RPMI7951 (cell line): Measurements from ENCODE around the gene SPIRE1. TPM values are rescaled to one million over a fixed set of nuclear protein-coding genes. Genes with fewer than 3 reads are reported as not detected.

Experiments used
- DNase-seq: peaks from one replicate; pipeline ENCODE4 v3.0.0-alpha.2; 2012; ENCODE audit warnings: low read depth
- total RNA-seq: library from RNA; depleted of rRNA; stranded (reverse); fragments of >200 nt; shearing (Covaris generic); gene quantifications from 2 replicates; pipeline ENCODE4 v1.2.3, GENCODE V29; 2014

SPIRE1 gene
- total RNA-seq, 1 experiment from 2014 or later: 15.7 TPM

DNA sequence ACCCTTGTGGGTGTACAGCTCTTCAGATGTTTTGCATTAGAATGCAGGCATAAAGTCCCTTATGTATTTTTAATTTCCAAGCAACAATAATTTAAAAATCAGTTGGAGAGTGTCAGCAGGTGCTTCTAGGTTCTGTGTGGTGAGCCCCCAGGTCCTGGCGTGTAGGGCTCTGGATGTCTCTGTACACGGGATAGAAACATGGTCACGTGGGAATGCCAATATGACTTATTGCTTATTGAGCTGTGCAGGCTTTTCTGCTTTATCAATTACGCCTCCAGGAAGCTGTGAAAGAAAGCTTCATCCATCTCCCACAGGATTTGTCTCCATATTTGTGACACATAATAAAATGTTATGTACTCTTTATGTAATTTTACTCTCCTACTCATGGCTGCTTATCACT lies 212.4 kb downstream of the SPIRE1 start:
- DNase-seq: no peak

DNA sequence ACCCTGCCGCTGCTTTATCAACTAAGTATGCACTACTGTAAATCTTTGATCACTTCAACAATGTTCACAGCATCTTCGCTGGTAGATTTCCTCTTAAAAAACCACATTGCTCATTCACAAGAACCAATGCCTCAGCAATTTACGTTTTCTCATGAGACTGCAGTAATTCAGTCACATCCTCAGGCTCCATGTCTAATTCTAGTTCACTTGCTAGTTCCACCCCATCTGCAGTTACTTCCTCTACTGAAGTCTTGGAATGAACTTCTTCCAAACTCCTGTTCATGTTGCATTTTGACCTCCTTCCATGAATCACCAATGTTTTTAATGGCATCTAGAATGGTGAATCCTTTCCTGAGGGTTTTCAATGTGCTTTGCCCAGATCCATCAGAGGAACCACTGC lies 214.4 kb downstream of the SPIRE1 start:
- no peak for DNase-seq

DNA sequence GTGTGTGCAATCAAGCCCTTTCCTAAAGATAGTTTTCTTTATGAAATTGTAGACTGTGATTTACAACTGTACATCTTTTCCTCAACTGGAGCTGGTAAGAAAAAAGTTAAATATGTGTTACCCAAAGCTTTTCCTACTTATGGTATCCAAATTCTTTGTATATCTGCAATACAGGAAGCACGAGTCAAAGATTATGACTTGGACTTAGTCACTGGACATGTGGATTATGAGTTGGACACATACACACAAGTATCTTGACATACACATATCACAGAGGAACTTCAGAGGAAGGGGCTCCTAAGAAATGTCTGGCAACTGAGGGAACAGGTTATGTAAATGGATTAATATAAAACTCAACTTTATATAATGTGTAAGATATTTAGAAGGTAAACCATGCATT lies 215.0 kb downstream of the SPIRE1 start:
- DNase-seq: no peak

DNA sequence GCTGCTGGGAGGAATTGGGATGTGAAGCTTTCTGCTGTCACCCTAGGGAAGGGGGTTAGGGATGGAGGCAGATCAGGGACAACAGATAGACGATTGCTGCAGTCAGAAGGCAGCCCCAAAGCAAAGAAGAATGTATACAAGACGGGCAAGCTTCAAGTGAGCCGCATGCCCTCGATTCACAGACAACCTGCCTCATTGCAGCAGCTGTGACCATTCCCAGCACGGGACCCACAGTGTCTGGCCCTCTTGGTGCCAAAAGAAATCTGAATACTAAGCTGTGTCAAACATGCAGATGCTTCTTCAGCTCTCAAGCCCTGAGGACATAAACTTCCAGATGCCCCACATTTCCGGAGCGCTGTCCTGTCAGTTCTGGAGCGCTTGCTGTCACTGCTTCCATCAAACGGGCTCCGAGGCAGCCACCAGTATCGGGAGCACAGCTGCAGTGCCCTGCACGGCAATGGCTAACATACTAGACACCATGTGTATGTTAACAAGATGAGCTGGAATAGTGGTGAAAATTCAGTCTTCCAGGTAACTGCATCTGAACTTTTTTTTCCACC lies 216.4 kb downstream of the SPIRE1 start:
- peak; percentile 54 for DNase-seq

DNA sequence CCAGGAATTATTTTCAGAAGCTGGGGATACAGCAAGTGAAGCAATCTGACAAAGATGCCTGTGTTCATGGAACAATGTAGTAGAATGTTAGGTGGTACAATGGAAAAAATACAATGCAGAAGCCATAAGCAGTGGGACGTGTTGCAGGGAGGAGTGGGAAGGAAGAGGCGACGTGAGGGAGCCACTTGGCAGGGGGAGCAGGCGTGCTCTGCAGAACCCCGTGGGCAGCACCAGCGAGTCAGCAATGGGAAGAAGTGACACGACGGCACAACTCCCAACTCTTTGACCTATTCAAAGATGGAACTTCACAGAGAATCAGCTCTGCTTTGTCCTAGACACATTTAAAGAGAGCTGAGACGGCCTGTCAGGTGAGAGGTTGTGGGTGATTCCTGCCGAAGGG lies 219.7 kb downstream of the SPIRE1 start:
- DNase-seq: no peak

DNA sequence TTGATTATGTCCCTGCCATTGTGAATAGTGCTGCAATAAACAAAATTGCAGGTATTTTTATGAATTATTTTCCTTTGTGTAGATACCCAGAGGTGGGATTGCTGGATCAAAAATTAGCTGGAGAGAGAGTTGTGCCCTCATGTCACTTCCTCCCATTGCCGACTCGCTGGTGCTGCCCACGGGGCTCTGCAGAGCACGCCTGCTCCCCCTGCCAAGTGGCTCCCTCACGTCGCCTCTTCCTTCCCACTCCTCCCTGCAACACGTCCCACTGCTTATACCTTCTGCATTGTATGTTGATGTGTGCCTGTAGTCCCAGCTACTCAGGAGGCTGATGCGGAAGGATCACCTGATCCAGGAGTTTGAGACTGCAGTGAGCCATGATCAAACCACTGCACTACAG lies 222.0 kb downstream of the SPIRE1 start:
- DNase-seq: no peak

DNA sequence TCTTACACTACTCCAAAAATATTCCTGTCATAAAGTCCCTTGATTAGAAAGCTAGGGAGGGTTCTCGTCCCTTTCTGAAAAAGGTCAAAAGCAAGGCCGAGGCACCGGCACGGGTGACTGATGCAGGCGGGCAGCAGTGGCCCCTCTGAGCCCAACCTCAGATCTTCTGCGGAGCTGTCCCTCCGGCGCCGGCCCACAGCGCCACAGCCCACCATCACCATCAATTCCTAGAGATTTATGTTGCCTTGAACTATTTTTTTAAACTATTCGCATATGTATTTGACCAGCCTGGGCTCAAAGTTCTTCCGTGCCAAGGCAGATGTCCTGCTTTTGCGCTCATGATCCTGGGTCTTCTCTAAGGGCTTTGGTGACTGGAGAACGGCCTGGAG lies 223.4 kb downstream of the SPIRE1 start:
- DNase-seq: no peak

DNA sequence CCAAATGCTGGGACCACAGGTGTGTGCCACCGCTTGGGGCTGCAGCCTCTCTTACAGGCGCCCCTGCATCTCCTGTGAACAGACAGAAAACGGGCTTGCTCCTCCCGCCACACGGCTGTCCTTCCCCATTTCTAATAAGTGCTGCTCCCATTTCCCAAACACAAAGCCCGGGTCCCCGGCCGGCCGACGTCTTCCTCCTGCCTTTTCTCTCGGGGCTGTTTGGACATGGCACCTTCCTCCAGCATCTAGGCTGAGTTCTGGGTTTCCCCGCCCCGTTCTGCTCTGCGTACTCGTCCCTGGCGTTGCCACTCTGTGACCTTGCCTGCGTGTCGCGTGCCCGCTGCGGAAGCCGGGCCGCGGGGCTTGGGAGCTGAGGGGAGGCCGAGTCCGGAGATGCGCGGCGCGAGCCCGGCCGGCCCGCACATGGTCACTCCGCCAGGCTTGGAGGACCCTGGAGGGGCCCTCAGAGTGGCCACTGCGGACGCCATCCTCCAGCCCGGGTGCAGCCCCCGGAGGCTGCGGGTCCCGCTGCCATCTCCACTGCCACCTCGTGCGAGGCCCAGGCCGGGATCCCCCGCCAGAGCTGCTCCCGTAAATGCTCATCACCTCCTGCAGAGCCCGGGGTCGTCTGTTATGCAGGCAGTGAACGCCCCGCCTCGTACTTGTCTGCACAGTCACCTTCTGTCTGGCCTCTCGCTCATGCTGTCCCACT lies 223.9 kb downstream of the SPIRE1 start:
- DNase-seq: no peak

DNA sequence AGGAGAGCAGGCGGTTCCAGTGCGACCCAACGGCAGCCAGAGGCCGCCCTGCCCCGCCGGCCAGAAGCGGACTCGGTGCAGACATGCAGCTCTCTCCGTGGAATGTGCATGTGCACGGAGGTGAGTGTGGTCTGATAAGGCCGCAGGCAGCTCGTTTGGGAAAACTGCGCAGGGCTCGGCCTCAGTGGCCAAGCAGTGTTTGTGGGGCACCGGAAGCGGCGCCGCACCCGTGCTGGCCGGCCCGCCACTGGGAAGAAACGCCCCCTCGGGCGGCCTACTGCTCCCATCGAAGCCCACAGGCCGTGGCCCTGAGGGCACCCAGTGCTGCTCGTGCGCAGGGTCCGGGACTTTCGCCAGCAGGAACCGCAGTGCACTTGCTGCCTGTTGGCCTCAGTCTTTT lies 225.0 kb downstream of the SPIRE1 start:
- no peak for DNase-seq

DNA sequence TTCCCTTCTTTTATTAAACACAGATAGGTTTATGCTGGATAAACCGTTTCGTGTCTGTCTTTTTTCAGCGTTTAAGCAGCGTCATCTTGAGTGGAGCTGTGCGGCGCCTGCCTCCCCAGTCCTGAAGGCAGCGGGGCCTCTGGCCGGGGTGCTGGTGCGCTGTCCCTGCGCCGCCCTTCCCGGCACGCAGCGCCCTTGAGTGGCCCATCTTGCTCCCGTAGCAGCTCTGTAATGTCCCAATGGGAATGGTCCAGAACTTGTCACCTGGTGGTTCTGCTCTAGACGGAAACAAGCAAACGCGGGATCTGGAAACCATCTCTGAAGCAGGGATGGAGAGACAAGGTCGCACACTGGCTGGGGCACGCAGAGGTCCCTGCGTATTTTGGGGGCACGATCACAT lies 225.7 kb downstream of the SPIRE1 start:
- no peak for DNase-seq

DNA sequence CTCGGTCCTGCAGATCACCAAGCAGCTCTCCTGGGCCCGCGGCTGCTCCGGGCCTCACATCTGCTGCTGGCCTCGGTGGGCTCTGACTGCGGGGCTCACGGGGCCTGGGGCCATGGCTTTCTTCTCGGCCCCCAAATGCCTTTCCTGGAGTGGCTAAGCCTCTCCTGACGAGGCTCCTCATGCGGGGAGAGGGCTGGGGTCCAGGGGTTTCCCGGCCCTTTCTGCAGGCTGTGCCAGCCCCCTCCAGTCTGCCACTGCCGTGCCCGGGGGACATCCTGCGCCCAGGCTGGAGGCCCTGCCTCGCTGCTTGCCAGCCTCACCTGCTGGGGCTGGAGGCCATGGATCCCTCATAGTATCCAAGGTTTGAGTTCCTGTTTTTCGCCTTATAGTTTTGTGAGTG lies 226.3 kb downstream of the SPIRE1 start:
- no peak for DNase-seq

DNA sequence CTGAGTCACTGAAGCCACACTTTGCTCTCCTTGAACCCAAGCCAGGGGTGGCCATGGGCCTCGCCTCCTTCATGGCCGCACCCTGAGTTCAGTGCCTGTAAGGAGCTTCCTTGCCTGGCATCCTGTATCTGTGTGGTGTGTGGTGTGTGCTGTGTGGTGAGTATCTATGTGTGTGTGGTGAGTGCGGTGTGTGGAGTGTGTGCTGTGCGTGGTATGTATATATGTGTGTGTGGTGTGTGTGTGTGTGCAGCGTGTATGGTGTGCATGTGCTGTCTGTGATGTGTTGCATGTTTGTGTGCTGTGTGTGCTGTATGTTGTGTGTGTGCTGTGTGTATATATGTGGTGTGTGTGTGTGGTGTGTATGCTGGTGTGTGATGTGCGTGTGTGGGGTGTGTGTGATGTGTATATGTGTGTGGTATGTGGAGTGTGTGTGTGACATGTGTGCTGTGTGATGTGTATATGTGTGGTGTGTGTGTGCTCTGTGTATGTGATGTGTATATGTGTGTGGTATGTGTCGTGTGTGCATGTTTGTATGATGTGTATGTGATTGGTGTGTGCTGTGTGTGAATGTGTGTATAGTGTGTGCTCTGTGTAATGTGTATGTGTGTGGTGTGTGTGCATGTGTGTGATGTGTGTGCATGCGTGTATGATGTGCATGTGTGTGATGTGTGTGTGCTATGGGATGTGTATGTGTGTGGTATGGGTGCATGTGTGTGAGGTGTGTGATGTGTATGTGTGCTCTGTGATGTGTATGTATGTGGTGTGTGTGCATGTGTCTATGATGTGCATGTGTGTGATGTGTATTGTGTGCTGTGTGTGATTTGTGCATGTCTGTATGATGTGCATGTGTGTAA lies 227.5 kb downstream of the SPIRE1 start:
- DNase-seq: no peak

DNA sequence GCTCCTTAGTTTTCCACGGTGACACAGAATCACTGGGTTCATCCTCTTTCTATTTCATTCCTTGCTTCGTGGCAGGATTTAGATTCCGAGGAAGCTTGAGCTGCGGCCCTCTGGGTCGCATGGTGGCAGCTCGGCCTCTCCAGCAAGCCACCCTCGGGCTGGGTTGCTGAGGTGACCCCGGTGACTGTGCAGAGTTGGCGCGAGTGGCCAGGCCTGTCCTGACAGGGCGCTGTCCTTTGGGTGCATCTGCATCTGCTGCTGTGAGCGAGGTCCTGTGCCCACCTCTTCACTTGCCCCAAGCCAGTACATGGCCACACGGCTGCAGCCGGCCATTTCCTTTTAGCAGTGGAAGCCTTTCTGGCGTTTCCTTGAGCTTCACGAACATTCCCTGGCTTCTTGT lies 228.4 kb downstream of the SPIRE1 start:
- no peak for DNase-seq

DNA sequence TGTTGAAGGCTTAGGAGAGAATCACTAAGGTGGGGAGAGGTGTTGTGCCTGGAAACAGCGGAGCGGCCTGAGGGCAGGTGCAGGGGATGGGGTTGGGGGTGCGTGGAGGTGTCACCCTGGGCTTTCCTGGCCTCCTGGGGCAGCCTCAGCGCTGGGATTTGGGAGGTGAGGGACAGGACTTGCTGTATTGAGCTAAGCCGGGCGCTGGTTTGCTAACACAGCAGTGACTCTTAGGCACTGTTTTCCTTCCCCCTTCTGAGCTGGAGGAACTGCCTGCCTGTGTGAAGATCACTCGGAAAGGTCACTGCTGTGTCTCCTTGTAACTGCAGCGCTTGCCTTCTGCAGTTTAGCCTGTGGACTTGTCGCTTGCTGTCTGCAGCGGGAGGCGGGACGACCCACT lies 229.0 kb downstream of the SPIRE1 start:
- no peak for DNase-seq

DNA sequence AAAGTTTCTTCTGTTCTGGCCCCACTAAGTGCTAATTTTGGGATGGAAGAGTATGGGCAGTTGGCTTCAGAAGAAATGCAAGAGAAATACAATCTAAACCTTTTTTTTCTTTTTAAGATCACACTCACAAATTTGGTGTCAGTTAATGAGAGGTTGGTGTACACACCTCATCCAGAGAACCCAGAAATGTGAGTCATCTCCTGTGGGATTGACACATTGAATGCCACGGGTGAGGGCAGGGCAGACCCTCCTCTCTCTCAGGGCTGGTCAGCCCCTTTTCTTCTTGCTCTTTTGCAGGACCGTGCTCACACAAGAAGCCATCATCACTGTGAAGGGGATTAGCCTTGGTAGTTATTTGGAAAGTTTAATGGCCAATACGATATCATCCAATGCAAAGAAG lies 231.0 kb downstream of the SPIRE1 start:
- DNase-seq: no peak

DNA sequence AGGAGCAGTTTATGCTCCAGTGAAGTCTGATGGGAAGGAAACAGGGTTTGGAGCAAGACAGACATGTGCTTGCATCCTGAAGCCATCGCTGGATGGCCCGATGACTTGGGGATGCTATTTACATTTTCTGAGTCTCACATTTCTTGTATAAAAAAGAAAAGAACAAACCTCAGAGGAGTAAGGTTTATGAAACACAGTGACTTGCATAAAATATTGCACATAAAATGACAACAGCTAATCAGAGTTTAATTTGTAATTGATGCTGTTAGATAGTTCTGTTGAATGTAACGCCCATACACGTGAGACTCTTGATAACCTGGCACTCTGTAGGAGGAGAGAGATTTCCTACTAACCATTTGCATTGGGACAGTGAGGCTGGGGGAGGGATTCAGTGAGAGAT lies 233.7 kb downstream of the SPIRE1 start:
- no peak for DNase-seq

DNA sequence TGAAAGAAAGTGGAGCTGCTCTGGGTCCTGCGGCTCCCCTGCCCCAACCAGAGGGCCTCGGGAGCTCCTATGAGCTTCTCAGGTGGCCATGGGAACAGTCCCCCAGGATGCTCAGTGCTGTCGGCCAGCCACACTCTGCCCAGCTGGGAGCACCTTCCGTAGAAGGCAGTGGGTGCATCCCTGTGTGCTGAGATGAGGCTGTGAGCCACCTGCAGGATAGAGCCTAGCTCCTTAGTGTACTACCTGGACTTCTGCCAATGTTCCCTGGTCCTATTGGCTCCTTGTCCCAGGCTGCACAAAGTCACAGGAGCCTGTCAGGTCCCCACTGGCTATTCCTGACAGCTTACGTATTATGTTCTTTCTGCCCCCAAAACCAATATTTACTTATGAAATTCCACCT lies 234.1 kb downstream of the SPIRE1 start:
- DNase-seq: no peak

DNA sequence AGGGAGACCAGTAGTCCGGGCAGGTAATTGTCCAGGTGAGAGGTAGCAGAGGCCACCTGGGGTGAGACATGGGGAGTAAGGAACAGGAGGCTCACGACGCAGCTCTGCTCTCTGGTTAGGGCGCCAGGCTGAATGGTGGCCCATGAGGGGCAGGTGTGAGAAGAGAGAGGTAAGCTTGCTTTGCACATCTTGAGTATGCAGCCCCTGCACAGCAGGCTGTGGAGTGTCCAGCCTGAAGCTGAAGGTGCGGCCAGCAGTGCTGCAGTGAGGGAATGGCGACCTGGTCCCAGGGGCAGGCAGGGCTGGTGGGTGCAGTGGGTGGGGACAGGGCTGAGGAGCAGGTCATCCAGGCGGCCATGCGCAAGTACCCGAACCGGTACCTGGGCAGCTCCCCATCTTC lies 234.5 kb downstream of the SPIRE1 start:
- DNase-seq: no peak

DNA sequence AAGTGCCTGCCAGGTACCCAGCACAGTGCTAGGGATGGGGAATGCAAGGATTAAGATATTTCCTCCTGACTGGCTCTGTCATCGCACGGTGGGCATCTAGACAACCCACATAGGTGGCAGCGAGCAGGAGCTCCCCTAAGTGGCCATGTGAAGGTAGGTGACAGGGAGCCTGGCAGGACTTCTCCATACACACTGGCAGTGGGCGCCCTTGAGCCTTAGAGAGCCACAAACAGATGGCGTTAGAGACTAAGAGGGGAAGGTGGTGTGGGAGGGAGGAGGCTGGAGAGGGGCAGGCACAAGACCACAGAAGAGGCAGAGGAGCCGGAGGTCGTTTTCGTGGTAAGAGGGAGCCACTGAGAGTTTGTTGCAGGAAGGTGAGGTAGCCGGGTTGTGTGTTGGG lies 235.0 kb downstream of the SPIRE1 start:
- DNase-seq: no peak

DNA sequence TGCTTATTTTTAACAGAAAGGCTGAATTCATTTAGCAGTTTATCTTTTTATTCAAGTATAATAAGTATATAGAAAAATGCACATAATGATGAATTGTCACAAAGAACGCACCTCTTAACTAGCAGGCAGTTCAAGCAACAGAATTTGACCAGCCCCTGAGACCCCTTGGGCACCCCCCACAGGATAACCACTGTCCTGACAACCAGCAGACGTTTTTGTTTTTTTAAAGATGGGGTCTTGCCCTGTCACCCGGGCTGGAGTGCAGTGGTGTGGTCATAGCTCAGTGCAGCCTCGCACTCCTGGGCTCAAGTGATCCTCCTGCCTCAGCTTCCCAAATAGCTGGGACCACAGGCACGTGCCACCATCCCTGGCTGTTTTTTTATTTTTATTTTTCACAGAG lies 236.2 kb downstream of the SPIRE1 start:
- no peak for DNase-seq

DNA sequence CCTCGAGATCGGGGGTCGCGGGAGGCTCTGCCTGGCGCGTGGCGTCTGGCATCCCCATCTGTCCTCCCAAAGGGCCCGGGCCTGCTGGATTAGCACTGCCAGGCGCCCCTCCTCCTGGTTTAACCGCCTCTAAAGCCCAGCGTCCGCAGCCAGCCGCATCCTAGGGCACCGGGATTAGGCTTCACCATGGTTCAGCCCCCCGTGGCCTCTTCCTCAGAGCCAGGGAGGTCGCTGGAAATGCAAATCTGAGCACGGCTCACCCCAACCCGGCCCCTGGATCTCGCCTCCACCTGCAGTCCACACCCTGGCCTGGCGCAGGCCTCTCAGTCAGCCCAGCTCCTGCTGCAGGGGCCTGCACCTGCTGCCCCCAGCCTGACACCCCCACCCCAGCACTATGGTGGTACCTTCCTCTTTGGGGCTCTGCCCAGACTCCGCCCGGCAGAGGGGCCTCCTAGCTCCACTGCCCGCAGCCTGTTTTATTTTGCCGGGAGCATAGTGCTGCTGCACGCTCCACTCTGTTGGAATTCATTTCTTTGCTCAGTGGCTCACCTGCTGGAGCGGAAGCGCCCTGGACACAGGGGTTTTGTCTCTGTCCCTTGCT lies 237.0 kb downstream of the SPIRE1 start:
- DNase-seq: no peak

DNA sequence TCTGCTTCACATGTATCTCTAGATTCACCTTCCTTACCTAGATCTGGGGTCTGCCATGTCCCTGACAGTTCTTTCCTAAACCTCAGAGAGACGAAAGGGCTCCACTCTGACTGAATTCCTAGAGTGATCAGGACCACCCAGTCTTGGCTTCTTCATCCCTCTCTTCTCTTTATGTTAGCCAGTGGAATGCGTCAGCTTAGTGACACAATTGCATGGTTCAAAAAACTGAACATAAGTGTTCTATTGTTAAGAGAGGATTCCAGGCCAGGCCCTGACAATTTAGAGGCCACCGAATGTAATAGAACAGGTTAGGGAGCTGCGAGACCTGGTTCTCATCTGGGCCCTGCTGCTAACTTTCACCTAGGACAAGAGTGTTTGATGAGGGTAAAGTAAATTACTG lies 240.2 kb downstream of the SPIRE1 start:
- DNase-seq: no peak
